HG02759 (cell line): ENCODE data around the gene ARFGEF3.

ENCODE experiments used
- ATAC-seq: cut with Tn5 transposase; IDR thresholded peaks from one replicate; pipeline ENCODE4 v1.9.1; 2021; ENCODE audit warnings: mild to moderate bottlenecking, moderate library complexity; ENCODE audit not compliant: unreplicated experiment

ARFGEF3 gene

GRCh38 chr6:138297761-138298298 lies 136.1 kb downstream of the ARFGEF3 start:
- ATAC-seq = no peak

DNA sequence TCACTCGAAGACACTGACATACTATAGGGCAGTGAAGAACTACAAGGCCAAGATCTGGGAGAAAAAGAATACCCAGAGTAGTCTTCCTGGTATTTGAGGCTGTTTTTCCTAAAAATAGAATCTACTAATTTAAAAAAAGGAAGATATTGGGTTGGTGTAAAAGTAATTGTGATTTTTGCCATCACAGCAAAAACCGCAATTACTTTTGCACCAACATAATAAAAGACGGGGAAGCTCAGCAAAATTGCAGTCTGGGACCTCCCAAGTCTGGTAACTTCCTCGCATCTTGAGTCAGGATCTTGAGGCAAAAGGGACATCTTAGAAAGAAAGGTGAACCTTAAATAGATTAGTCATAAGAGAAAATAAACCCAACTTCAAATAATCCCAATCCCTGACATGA lies 138.7 kb downstream of the ARFGEF3 start:
- no peak for ATAC-seq

DNA sequence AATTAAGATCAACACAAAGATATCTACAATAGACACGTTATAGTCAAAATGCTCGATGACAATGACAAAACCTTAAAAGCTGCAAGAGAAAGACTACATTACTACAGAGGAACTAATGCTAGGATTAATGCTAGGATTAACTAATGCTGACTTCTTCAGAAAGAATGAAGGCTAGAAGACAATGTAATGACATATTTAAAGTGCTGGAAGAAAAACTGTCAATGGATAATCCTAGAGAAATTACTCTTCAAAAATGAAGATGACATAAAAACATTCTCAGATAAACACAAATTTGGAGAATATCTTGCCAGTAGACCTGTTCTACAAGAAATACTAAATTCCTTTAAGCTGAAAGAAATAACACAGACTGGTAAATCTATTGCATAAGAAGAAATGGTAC lies 140.8 kb downstream of the ARFGEF3 start:
- ATAC-seq = no peak

GRCh38 chr6:138307352-138307751 lies 145.6 kb downstream of the ARFGEF3 start:
- ATAC-seq = no peak

GRCh38 chr6:138307816-138308730 lies 146.3 kb downstream of the ARFGEF3 start:
- no peak for ATAC-seq

DNA sequence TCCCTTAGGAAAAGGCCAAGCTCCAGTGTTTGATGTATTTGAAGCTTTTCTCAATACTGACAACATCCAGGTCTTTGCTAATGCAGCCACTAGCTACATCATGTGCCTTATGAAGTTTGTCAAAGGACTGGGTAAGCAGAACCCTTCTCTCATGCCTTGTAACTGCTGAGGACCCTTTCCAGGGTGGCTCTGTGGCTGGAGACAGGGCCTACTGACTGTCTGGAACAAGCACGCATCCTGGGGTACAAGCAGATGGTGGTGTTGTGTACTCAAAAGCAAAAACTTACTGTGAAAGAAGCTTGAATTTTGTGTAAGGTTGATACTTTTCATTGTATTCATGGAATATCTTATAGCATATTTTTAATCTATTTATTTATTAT lies 147.0 kb downstream of the ARFGEF3 start:
- ATAC-seq = no peak

- no peak for ATAC-seq
These were observed 148.0 kb downstream of the ARFGEF3 start for GRCh38 chr6:138309695-138310094.

DNA sequence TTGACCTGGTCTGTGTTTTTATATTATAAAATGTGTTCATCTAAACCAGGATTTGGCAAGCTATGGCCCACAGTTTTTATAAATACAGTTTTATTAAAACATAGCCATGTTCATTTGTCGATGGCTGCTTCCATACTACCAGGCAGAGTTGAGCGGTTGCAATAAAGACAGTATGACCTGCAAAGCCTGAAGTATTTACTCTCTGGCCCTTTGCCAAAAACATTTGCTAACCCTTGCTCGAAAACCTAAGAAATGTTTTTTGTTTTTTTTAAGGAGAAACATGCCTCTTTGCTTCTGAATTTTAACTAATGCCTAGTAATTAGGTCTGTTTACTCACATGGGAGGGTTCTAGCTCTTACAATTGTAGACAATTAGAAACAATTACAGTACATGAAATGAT lies 148.6 kb downstream of the ARFGEF3 start:
- ATAC-seq = no peak

DNA sequence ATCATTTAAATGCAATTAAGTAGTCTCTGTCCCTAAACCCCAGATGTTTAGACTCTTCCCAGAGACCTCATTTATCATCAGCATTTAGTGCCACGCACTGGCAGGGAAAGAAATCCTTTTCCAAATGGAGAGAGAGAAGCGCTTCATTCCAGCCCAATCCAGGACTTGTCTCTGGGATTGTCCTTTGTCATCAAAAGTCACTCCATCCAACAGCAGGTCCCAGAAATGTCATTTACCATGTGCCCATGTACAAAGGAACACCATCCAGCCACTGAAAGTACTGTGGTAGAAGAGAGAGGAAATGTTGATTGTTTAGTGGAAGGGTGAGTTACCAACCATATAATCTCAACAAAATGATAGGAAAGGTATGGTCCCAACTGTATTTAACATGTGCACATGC lies 149.1 kb downstream of the ARFGEF3 start:
- ATAC-seq = no peak

DNA sequence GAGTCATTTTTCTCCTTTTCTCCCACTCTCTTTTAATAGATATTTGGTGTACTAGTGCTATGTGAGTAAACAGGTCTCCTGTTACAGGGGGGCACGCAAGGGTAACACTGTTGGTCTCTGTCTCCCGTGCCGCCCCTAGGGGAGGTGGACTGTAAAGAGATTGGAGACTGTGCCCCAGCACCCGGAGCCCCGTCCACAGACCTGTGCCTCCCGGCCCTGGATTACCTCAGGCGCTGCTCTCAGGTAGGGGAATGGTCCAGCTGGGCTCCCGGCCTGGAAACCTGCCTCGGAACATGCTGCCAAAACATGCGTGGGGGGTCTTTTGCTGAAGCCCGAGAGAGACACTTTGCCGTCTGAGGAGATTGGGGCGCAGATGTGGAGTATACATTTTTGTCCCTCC lies 149.5 kb downstream of the ARFGEF3 start:
- no peak for ATAC-seq

DNA sequence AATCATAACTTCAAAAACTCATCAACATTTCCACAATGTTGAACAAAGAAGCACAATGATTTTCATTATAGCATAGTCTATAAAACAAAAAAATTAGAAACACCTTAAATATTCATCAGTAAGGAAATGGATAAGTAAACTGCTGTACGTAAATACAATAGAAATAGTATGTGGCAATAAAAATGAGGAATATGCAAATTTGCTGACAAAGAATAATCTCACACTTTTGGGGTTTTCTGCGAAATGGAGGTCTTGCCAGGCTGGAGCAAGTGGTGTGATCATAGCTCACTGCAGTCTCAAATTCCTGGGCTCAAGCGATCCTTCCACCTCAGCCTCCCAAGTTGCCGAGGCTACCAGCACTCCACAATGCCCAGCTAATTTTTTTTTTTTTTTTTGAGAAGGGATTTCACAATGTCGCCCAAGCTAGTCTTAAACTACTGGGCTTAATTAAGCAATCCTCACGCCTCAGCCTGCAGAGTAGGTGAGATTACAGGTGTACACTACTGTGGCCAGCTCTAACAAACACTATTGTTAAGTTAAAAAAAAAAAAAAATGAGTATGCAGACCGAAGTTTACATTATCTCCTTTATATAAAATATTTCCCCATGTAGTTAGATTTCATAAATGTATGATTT lies 157.1 kb downstream of the ARFGEF3 start:
- no peak for ATAC-seq

GRCh38 chr6:138321934-138322333 lies 160.2 kb downstream of the ARFGEF3 start:
- no peak for ATAC-seq

GRCh38 chr6:138323821-138324220 lies 162.1 kb downstream of the ARFGEF3 start:
- no peak for ATAC-seq

GRCh38 chr6:138328210-138328609 lies 166.5 kb downstream of the ARFGEF3 start:
- ATAC-seq = no peak

DNA sequence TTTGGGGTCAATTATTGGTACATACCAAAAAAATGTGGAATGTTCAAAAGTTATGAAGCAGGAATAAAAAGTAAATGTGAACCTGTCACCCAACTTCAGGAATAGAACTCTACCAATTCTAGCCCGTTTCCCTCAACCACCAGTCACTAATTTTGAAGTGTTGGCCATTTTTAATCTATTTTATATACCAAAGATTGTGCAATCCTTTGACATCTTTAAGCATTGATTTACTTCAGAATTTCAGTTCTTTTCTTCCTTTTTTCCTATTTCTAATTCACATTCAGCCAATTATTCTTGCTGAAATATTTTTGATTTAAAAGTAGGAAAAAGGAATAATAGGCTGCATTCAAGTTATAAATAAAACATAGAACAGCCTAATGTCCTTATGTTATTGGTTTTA lies 169.0 kb downstream of the ARFGEF3 start:
- no peak for ATAC-seq

DNA sequence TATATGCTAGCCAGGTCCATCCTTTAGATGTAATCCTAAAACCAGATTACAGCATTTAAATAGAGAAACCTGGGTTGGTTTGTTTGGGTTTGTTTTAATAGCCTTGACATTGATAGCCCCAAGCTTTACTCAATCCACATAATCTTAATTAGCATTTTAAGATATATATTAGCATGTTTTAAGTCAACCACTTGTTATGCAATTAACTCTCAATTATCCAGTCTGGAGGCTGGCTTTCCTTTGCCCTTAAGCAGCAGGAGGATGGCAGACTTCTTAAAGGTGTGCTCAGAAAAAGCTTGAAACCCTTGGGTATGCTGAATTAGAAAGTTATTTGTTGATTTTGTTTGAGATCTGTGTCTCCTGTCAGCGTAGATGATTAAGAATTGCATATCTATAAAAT lies 169.7 kb downstream of the ARFGEF3 start:
- no peak for ATAC-seq

DNA sequence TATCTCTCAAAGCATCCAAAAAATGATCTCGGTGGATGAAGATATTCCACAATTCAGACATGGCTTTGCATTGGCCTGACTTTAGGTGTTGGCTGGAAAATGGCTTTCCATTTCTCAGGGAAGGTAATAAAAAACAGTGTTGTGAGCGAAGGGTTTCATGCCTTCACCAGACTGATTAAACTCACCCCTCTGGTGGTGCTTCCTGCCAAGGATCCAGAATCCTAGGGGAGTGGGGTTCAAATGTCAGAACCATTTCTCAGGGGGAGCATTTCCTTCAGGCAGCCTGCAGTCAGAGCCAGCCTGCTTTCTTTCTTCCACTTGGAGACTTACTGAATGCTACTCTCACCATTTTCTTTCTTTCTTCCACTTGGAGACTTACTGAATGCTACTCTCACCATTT lies 170.2 kb downstream of the ARFGEF3 start:
- ATAC-seq = no peak

GRCh38 chr6:138334000-138334399 lies 172.3 kb downstream of the ARFGEF3 start:
- no peak for ATAC-seq

DNA sequence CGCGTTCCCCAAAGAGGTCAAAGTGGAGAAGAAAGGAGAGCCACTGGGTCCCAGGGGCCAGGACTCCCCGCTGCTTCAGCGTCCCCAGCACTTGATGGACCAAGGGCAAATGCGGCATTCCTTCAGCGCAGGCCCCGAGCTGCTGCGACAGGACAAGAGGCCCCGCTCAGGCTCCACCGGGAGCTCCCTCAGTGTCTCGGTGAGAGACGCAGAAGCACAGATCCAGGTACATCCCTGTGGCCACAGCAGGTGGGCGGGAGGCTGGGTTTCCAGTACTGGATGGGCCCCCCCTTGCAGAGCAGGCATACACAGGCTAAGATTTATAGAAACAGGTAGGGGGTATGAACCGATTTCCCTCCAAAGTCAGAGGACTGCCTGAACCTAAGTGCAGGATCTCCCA lies 173.2 kb downstream of the ARFGEF3 start:
- ATAC-seq = no peak

DNA sequence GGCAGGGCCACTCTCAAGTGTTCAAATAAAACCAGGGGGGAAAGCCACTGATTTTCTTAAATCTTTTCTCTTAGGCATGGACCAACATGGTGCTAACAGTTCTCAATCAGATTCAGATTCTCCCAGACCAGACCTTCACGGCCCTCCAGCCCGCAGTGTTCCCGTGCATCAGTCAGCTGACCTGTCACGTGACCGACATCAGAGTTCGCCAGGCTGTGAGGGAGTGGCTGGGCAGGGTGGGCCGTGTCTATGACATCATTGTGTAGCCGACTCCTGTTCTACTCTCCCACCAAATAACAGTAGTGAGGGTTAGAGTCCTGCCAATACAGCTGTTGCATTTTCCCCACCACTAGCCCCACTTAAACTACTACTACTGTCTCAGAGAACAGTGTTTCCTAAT lies 174.5 kb downstream of the ARFGEF3 start:
- no peak for ATAC-seq

GRCh38 chr6:138337076-138337475 lies 175.3 kb downstream of the ARFGEF3 start:
- ATAC-seq = no peak

DNA sequence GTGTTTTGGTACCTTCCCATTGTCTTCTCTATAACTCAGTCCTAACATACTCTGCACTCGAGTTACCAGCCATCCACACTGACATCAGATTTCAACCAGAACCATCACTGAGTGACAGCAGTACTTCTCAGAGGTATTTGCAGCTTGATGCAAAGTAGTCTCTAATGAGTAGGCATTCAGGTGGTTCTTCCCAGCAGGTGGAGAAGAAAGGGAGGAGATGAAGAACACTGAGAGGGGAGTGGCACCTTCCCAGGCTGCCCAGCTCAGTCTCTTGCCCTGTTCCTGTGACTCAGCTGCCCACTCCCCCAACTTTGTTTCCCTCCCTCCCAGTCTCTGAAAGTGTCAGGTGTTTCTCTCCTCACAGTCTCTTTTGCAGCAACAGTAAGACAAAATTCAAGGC lies 177.3 kb downstream of the ARFGEF3 start:
- no peak for ATAC-seq
